ENCODE results near the gene CARNS1. TPM values are rescaled to one million over a fixed set of nuclear protein-coding genes. Genes with fewer than 3 reads are reported as not detected.

The CARNS1 gene
- total and polyA plus RNA-seq, 9 of the 15 experiments (the other 6 are each of a cell fraction or from before 2014, with no cell fraction given), result 0.01 to 0.18 (median 0.06) TPM; not detected in 3

GRCh38 chr11:67436459-67437081, 21.1 kb downstream of the CARNS1 start (continued):
- TF ChIP-seq ZNF407 (IDR thresholded peaks at IDR 0.05; ENCODE audit: low read depth), result no peak
- TF ChIP-seq, protein P1, sequence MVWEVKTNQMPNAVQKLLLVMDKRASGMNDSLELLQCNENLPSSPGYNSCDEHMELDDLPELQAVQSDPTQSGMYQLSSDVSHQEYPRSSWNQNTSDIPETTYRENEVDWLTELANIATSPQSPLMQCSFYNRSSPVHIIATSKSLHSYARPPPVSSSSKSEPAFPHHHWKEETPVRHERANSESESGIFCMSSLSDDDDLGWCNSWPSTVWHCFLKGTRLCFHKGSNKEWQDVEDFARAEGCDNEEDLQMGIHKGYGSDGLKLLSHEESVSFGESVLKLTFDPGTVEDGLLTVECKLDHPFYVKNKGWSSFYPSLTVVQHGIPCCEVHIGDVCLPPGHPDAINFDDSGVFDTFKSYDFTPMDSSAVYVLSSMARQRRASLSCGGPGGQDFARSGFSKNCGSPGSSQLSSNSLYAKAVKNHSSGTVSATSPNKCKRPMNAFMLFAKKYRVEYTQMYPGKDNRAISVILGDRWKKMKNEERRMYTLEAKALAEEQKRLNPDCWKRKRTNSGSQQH (CRISPR knock-in tag; IDR thresholded peaks at IDR 0.05), result peak; percentile 63; the same call in 1 of the 2 replicates
- TF ChIP-seq PRPF4 (IDR thresholded peaks at IDR 0.05; ENCODE audit: insufficient read depth, low read depth, low read length, poor library complexity, severe bottlenecking), result no peak
- TF ChIP-seq TRIM25 (IDR thresholded peaks at IDR 0.05; ENCODE audit: borderline replicate concordance), result no peak
- no peak for TF ChIP-seq ZC3H4 (CRISPR knock-in tag; IDR thresholded peaks at IDR 0.05; ENCODE audit: borderline replicate concordance)
- no peak for TF ChIP-seq ZNF282 (CRISPR knock-in tag; IDR thresholded peaks at IDR 0.05)
- no peak for TF ChIP-seq SPI1 (IDR thresholded peaks at IDR 0.05; ENCODE audit: borderline replicate concordance, low read depth, low read length)
- TF ChIP-seq ZSCAN32 (CRISPR knock-in tag; IDR thresholded peaks at IDR 0.05), result no peak
- TF ChIP-seq SRSF1 (IDR thresholded peaks at IDR 0.05; ENCODE audit: low read depth, low read length), result no peak
- TF ChIP-seq KLF16 (IDR thresholded peaks at IDR 0.05), result peak; percentile 29; the same call in 1 of the 2 replicates
- TF ChIP-seq GTF2E2 (tag; IDR thresholded peaks at IDR 0.05), result no peak
- no peak for TF ChIP-seq ZNF511 (CRISPR knock-in tag; IDR thresholded peaks at IDR 0.05)
- TF ChIP-seq SMAD2 (IDR thresholded peaks at IDR 0.05; ENCODE audit: low read depth, low read length), result no peak
- TF ChIP-seq NR1H2 (CRISPR knock-in tag; IDR thresholded peaks at IDR 0.05), result no peak
- no peak for TF ChIP-seq IRF2 (CRISPR knock-in tag; IDR thresholded peaks at IDR 0.05)
- no peak for TF ChIP-seq ZNF146 (CRISPR knock-in tag; IDR thresholded peaks at IDR 0.05; ENCODE audit: unreplicated experiment)
- no peak for TF ChIP-seq SMAD3 (CRISPR knock-in tag; conservative IDR thresholded peaks at IDR 0.05)

Data from K562 (cell line).